ENCODE data around the gene SUN1.
"Not testable (repeated sequence)": the region's sequence is repeated elsewhere in the genome, so short reads cannot be mapped to it uniquely, and the experiment has no call there.

Gene SUN1

GRCh38 chr7:832167-832967 lies at the start of gene SUN1:
Gene SUN1 (plus strand): TSS chr7:832476. CDS start chr7:832525, 49 bp downstream.
- DNase-seq, result no peak

GRCh38 chr7:782718-783449 lies 49.4 kb upstream of the SUN1 start:
- no peak for DNase-seq

GRCh38 chr7:783556-784490 lies 48.5 kb upstream of the SUN1 start:
- DNase-seq, result no peak

GRCh38 chr7:784971-785370 lies 47.3 kb upstream of the SUN1 start:
- no peak for DNase-seq

DNA sequence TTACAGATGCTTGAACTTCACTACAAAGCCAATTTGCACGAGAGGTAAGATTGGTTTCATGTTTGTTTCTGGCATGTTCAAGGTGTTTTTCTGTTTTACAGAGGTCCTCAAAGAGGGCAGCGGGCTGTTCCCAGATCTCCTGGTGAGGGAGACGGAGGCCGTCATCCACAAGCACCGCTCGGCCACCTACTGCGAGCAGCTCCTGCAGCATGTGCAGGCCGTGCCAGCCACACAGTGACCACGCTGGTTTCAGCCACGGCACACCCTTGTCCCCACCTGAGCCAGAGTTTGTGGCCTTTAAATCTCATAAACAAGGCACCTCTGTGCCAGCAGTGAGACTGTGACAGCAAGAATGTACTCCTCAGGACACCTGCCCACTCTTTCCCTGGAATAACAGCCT lies 46.9 kb upstream of the SUN1 start:
- no peak for DNase-seq

DNA sequence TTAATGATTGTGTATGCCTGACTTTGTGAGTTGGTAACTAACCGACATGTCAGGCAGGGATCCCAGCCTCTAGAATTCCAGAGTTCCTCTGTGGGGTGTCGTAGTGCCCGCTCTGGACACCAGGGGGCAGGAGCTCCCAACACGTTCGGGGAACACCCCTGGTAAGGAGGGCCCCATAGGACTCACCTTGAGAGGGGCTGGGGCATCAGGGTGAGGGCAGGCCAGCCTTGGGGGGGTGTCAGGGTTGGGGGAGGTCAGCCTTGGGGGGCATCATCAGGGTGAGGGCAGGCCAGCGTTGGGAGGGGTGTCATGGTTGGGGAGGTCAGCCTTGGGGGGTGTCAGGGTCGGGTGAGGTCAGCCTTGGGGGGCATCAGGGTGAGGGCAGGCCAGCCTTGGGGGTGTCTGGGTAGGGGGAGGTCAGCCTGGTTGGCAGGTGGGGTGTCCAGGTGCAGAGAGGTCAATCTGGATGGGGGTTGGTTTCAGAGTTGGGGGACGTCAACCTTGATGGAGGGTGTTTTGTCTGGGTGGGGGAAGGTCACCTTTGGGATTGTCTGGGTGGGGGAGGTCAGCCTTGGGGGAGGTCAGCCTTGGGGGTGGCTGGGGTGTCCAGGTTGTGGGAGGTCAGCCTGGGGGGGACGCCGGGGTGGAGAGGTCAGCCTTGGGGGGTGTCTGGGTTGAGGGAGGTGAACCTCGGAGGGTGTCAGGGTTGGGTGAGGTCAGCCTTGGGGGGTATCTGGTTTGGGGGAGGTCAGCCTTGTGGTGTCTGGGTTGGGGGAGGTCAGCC lies 45.6 kb upstream of the SUN1 start:
- peak; percentile 34 for DNase-seq

DNA sequence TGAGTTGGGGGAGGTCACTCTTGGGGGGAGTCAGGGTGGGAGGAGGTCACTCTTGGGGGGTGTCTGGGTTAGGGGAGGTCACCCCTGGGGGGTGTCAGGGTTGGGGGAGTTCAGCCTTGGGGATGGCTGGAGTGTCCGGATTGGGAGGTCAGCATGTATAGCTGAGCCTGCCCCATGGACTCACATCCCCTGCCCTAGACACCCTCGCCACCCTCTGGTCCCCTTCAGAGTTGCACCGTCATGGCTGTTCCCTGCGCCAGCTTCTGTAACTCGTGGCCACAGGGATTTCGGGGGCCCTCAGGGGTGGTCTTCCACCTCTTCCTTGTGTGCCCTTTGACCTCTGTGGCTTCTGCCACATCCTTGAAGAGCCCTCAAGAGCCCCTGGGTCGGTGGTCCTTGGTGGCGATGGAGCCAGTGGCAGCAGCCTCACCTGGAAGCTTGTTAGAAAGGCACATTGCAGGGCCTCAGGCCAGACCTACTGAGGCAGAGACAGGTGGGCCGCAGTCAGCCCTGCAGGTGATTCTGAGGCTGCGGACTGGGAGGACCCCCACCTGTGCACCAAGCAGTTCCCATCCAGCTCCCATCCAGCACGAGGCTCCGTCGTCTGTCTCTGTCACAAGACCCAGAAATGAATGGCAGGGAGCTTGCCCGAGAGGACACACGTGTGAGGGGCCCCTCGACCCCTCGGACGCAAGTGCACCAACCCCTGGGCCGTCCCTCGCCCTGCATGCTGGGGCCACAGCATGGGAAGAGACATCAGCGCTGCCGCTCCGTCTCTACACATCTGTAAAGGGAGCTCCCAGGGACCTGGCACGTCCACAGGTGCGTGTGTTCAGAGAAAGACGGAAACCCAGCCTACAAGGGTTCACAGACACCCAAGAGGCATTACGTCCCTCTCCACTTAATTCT lies 44.7 kb upstream of the SUN1 start:
- DNase-seq, result no peak

- DNase-seq, result no peak
Measured at GRCh38 chr7:791519-791918, 40.8 kb upstream of the SUN1 start.

- no peak for DNase-seq
Measured at GRCh38 chr7:794207-794606, 38.1 kb upstream of the SUN1 start.

GRCh38 chr7:794671-795329 lies 37.5 kb upstream of the SUN1 start:
- no peak for DNase-seq

DNA sequence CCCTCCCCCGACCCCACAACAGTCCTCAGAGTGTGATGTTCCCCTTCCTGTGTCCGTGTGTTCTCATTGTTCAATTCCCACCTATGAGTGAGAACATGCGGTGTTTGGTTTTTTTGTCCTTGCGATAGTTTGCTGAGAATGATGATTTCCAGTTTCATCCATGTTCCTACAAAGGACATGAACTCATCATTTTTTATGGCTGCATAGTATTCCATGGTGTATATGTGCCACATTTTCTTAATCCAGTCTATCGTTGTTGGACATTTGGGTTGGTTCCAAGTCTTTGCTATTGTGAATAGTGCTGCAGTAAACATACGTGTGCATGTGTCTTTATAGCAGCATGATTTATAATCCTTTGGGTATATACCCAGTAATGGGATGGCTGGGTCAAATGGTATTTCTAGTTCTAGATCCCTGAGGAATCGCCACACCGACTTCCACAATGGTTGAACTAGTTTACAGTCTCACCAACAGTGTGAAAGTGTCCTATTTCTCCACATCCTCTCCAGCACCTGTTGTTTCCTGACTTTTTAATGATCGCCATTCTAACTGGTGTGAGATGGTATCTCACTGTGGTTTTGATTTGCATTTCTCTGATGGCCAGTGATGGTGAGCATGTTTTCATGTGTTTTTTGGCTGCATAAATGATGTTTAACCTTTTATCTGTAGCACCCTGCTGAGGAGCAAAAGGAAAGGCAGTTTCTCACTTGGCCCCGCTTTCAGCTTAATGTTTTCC lies 35.7 kb upstream of the SUN1 start:
- not testable (repeated sequence) for DNase-seq

DNA sequence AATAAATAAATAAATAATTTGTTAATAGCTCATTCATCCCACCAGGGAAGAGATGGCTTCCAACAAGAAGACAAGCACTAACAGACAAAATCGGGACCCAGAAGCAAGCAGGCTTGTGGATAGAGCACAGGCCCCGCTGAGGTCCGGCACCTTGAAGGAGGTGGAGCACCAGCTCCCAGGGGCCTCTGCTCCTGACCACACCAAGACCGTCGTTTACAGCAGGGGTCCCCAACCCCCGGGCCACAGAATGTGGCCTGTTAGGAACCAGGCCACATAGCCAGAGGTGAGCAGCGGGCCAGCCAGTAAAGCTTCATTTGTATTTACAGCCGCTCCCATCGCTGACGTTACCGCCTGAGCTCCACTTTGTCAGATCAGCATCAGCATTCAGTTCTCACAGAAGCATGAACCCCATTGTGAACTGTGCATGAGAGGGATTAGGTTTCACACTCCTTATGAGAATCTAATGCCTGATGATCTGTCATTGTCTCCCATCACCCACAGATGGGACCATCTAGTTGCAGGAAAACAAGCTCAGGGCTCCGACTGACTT lies 33.3 kb upstream of the SUN1 start:
- no peak for DNase-seq

DNA sequence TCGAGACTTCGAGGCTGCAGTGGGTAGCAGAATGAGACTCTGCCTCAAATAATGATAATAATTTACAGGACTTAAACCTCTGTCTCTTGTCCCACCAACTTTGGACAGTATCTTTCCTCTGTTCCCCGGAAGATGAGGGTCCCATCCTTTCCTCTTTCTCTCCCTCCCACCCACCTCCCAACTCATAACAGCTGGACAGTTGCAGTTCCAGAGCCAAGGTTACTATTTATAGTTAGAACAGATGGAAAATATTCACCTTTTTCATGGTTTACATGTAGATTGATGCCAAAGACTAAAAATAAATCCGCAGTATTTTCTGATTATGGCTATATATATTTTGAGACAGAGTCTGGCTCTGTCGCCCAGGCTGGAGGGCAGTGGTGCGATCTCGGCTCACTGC lies 31.6 kb upstream of the SUN1 start:
- no peak for DNase-seq

DNA sequence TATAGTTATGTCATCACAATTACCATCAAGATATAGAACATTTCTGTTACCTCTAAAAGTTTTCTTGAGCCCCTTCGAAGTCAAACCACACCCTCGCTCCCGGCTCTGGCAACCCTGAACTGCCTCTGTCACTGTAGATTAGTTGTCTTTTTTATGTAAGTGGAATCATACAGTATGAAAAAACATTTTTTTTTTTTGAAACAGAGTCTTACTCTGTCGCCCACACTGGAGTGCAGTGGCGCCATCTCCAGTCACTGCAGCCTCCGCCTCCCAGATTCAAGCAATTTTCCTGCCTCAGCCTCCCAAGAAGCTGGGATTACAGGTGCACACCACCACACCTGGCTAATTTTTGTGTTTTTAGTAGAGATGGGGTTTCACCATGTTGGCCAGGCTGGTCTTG lies 30.9 kb upstream of the SUN1 start:
- DNase-seq, result not testable (repeated sequence)

DNA sequence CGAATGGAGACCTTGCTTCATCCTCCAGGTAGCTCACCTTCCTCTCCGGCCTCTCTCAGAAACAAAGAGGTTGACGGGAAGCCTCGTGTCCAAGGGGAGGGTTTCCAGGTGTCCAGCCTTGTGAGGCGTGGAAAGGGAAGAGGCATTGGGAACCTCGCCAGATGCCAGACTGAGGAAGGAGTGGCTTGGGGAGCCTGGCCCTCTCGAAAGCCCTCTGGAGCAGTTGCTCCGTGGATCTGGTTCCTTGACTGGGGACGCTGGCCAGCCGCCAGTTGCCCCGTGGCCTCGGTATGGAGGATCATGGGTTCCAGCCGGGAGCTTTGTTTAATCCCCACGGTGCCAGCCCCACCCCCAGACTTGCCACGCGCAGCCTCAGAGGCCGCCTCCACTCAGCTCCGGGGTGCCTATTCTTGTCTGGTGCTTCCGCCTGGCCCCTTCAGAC lies 30.3 kb upstream of the SUN1 start:
- DNase-seq, result no peak

GRCh38 chr7:802500-803242 lies 29.6 kb upstream of the SUN1 start:
- no peak for DNase-seq

DNA sequence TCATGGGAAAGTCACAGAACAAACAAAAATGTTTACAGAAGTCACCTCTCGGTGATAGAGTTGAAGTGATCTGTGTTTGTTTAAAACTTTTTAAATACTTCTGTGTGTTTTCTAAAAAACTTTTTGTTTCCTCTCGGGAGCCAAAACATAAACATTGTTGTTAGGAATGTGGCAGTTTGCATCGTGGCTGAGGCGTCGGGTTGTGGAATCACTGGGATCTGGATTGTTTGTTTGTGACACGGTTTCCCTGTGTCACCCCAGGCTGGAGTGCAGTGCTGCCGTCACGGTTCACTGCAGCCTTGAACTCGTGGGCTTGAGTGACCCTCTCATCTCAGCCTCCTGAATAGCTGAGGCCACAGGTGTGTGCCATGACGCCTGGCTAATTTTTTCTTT lies 29.0 kb upstream of the SUN1 start:
- DNase-seq, result no peak

DNA sequence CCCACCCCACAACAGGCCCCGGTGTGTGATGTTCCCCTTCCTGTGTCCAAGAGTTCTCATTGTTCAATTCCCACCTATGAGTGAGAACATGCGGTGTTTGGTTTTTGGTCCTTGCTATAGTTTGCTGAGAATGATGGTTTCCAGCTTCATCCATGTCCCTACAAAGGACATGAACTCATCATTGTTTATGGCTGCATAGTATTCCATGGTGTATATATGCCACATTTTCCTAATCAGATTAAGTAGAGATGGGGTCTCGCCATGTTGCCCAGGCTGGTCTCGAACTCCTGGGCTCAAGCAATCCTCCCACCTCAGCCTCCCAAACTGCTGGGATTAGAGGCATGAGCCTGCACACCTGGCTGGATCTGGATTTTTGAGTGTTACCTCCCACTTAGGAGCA lies 28.5 kb upstream of the SUN1 start:
- DNase-seq, result not testable (repeated sequence)

GRCh38 chr7:805261-805660 lies 27.0 kb upstream of the SUN1 start:
- DNase-seq, result no peak
